ENCODE measurements around the gene FSTL4. TPM values are rescaled to one million over a fixed set of nuclear protein-coding genes. Genes with fewer than 3 reads are reported as not detected.
A peak's percentile ranks its signal among the peaks of the same experiment; 100 is the strongest.

FSTL4 gene
- total and polyA plus RNA-seq, 2 of the 13 experiments (the other 11 are each of a cell fraction or from before 2014, with no cell fraction given), result 2.1 to 3.0 TPM

- CTCF ChIA-PET (ENCODE audit: low intra/inter-chr PET ratio, low total read pairs), result no interaction called here
- in situ Hi-C loops (cut with HindIII; ENCODE audit: extremely low pct_ligation_motif_present, low pct_unique_long_range_greater_than_20kb), result no loop called here
- WGBS (ENCODE audit: low lambda C conversion rate), result 6% methylated on average over 7 of the region's 7 CpGs
- no peak for TF ChIP-seq HNRNPL (IDR thresholded peaks at IDR 0.05; ENCODE audit: low read depth, low read length)
- TF ChIP-seq ZMYM2 (CRISPR knock-in tag; IDR thresholded peaks at IDR 0.05), result no peak
- TF ChIP-seq ISL2 (CRISPR knock-in tag; IDR thresholded peaks at IDR 0.05), result no peak
- no peak for TF ChIP-seq MAF1 (CRISPR knock-in tag; IDR thresholded peaks at IDR 0.05; ENCODE audit: borderline replicate concordance)
- no peak for TF ChIP-seq POGK (CRISPR knock-in tag; conservative IDR thresholded peaks at IDR 0.05)
- TF ChIP-seq SALL1 (CRISPR knock-in tag; IDR thresholded peaks at IDR 0.05), result peak; percentile 50; the same call in 1 of the 2 replicates
- TF ChIP-seq THAP9 (CRISPR knock-in tag; IDR thresholded peaks at IDR 0.05; ENCODE audit: borderline replicate concordance), result no peak
- TF ChIP-seq ZNF747 (CRISPR knock-in tag; IDR thresholded peaks at IDR 0.05; ENCODE audit: borderline replicate concordance), result no peak
- TF ChIP-seq AKNA (CRISPR knock-in tag; IDR thresholded peaks at IDR 0.05; ENCODE audit: borderline replicate concordance), result no peak
- no peak for TF ChIP-seq ZNF563 (CRISPR knock-in tag; IDR thresholded peaks at IDR 0.05)
- no peak for TF ChIP-seq ZXDC (CRISPR knock-in tag; IDR thresholded peaks at IDR 0.05)
- TF ChIP-seq ZMYM4 (CRISPR knock-in tag; IDR thresholded peaks at IDR 0.05), result 0 out of 2 replicates have a peak, but pooled peaks have one; percentile 11
These were observed 356.1 kb downstream of the FSTL4 start for GRCh38 chr5:133256276-133256675.

More at GRCh38 chr5:133256276-133256675, 356.1 kb downstream of the FSTL4 start:
- Histone ChIP-seq H2AFZ (ENCODE audit: low read length) (no peak overlapping the region), H3K27ac (ENCODE audit: extremely low read length, insufficient read depth, low read length) (no peak overlapping the region), H3K4me1 (ENCODE audit: insufficient read depth, low read length) (peaks cover 31% of the 10 kb centered on the region), H3K36me3 (replicated peaks in 1 of 2; ENCODE audit: control insufficient read depth in 1 of 2, insufficient read depth in 2 of 2, low read length in 2 of 2) (no peaks in the 10 kb centered on the region), H4K20me1 (ENCODE audit: insufficient read depth, low read length) (no peaks in the 10 kb centered on the region), H3K4me3 (replicated peaks in 1 of 3; ENCODE audit: insufficient read depth in 1 of 3, low read depth in 2 of 3, low read length in 3 of 3) (no peak overlapping the region), H3K27me3 (ENCODE audit: control insufficient read depth in 1 of 2, insufficient read depth in 2 of 2, low read length in 2 of 2) (peaks cover 1 to 8% of the 10 kb centered on the region in 2 experiments; a peak in 2 of 5 replicates), H3K9ac (ENCODE audit: insufficient read depth, low read depth, low read length) (no peak overlapping the region), H3K4me2 (ENCODE audit: low read depth, low read length) (peak overlapping the region; percentile 39), H3K9me3 (ENCODE audit: low read length) (no peaks in the 10 kb centered on the region), H3K79me2 (ENCODE audit: insufficient read depth, low read length) (no peaks in the 10 kb centered on the region)
- DNase-seq (ENCODE audit: low spot score), result peak; percentile 73
- FAIRE-seq, result peak; percentile 93
- POLR2A ChIA-PET, result interaction anchor here (1.4 kb wide), 1 partner anchor 204 kb away, joined by 8 read pairs; the partner anchor contains the start of gene HSPA4
- ATAC-seq, result peak; percentile 83
- BruUV-seq (replicated peaks), result no TSS peak
- intact Hi-C loops (cut with micrococcal nuclease; ENCODE audit: unreplicated experiment), result no loop called here

Data from HepG2 (cell line).